Measurements from ENCODE around the gene PPCS. TPM values are rescaled to one million over a fixed set of nuclear protein-coding genes. Genes with fewer than 3 reads are reported as not detected.

The PPCS gene
- total RNA-seq: 10 to 100 TPM; 25.9 to 27.4 TPM

- peak; percentile 94 for ATAC-seq
- DNase-seq: peak; percentile 89 to 94 (median 91)
- Histone ChIP-seq H3K4me1 (peaks cover 27% of the 10 kb centered on the region), H3K9me3 (no peaks in the 10 kb centered on the region), H3K4me3 (peak within 1 kb of the TSS; percentile 62 to 99), H3K36me3 (replicated peaks in 1 of 2; ENCODE audit: insufficient read depth in 1 of 2, low read depth in 2 of 2) (peaks cover 0 to 3% of the 10 kb centered on the region in 2 donors), H3K27ac (peak within 1 kb of the TSS; percentile 86 to 96 (median 95)), H3K27me3 (no peaks in the 10 kb centered on the region)
- intact Hi-C loops (cut with DNase I): no loop called here
- TF ChIP-seq POLR2A (IDR thresholded peaks at IDR 0.05): peak; percentile 76 to 85 (median 83)
- TF ChIP-seq, protein P1, sequence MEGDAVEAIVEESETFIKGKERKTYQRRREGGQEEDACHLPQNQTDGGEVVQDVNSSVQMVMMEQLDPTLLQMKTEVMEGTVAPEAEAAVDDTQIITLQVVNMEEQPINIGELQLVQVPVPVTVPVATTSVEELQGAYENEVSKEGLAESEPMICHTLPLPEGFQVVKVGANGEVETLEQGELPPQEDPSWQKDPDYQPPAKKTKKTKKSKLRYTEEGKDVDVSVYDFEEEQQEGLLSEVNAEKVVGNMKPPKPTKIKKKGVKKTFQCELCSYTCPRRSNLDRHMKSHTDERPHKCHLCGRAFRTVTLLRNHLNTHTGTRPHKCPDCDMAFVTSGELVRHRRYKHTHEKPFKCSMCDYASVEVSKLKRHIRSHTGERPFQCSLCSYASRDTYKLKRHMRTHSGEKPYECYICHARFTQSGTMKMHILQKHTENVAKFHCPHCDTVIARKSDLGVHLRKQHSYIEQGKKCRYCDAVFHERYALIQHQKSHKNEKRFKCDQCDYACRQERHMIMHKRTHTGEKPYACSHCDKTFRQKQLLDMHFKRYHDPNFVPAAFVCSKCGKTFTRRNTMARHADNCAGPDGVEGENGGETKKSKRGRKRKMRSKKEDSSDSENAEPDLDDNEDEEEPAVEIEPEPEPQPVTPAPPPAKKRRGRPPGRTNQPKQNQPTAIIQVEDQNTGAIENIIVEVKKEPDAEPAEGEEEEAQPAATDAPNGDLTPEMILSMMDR (IDR thresholded peaks at IDR 0.05): peak in 4 of 7 experiments; percentile 32 to 57 (median 46)
- WGBS, 2 donors: 0 to 1% methylated on average over 28 to 66 of the region's 66 CpGs
These were observed at the start of gene PPCS, which contains the start of gene ZMYND12 for GRCh38 chr1:42456010-42456753. PPCS (plus strand) TSS chr1:42456543; CDS start chr1:42456566, 23 bp downstream. ZMYND12 (minus strand) TSS chr1:42456022; CDS start chr1:42455997, 25 bp downstream.

- DNase-seq: no peak
- TF ChIP-seq, protein P1 (IDR thresholded peaks at IDR 0.05): no peak
- no peak for TF ChIP-seq POLR2A (IDR thresholded peaks at IDR 0.05)
- 85 to 86% methylated on average over 16 to 17 of the region's 17 CpGs for WGBS, 2 donors
- intact Hi-C loops (cut with DNase I): no loop called here
- Histone ChIP-seq H3K36me3 (replicated peaks in 1 of 2; ENCODE audit: insufficient read depth in 1 of 2, low read depth in 2 of 2) (no peaks in the 10 kb centered on the region), H3K27ac (no peak overlapping the region), H3K4me1 (peaks cover 6% of the 10 kb centered on the region), H3K4me3 (no peak overlapping the region), H3K27me3 (no peaks in the 10 kb centered on the region), H3K9me3 (no peaks in the 10 kb centered on the region)
- no peak for ATAC-seq
These were observed 41.5 kb upstream of the PPCS start for GRCh38 chr1:42414551-42415496.

DNA sequence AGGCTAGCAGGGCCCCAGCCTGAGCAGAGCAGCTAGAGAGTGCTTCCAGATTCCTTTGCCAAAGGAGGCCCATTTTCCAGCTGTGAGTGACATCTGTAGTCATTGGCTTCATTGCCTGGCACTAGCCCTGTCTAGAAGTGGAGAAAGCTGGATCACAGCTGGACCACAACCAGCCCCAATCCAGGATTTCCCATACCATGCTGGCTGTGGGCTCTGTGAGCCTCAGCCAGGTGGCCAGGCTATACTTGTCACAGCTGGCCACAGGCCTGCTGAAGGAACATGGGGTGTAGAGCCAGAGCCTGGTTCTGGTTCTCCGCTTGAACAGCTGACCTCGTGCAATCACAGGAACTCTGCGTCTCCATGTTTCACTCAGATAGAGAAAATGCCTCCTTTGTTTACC, 39.2 kb upstream of the PPCS start:
- DNase-seq (peak; percentile 35 to 78 (median 56)), ATAC-seq (peak; percentile 64)
- no peaks in the 10 kb centered on the region for H3K36me3 ChIP-seq (replicated peaks in 1 of 2; ENCODE audit: insufficient read depth in 1 of 2, low read depth in 2 of 2)
- H3K4me3 ChIP-seq: no peak overlapping the region
- H3K27me3 ChIP-seq: no peaks in the 10 kb centered on the region
- no peak overlapping the region for H3K27ac ChIP-seq
- H3K4me1 ChIP-seq: peaks cover 24% of the 10 kb centered on the region
- no peaks in the 10 kb centered on the region for H3K9me3 ChIP-seq
- WGBS, 2 donors: 14 to 54% methylated on average over 2 to 3 of the region's 3 CpGs
- TF ChIP-seq, protein P1 (IDR thresholded peaks at IDR 0.05): no peak
- no peak for TF ChIP-seq POLR2A (IDR thresholded peaks at IDR 0.05)
- intact Hi-C loops (cut with DNase I): no loop called here

GRCh38 chr1:42418516-42418915, 37.8 kb upstream of the PPCS start:
- ATAC-seq (no peak), DNase-seq (no peak)
- Histone ChIP-seq H3K36me3 (replicated peaks in 1 of 2; ENCODE audit: insufficient read depth in 1 of 2, low read depth in 2 of 2) (no peaks in the 10 kb centered on the region), H3K4me3 (no peak overlapping the region), H3K4me1 (peaks cover 24% of the 10 kb centered on the region), H3K27me3 (no peaks in the 10 kb centered on the region), H3K27ac (no peak overlapping the region), H3K9me3 (no peaks in the 10 kb centered on the region)
- TF ChIP-seq, protein P1 (IDR thresholded peaks at IDR 0.05): no peak
- TF ChIP-seq POLR2A (IDR thresholded peaks at IDR 0.05): no peak
- intact Hi-C loops (cut with DNase I): no loop called here
- 85 to 100% methylated on average over 1 of the region's 1 CpG for WGBS, 2 donors
